ENCODE measurements around the gene GPANK1.

DNA sequence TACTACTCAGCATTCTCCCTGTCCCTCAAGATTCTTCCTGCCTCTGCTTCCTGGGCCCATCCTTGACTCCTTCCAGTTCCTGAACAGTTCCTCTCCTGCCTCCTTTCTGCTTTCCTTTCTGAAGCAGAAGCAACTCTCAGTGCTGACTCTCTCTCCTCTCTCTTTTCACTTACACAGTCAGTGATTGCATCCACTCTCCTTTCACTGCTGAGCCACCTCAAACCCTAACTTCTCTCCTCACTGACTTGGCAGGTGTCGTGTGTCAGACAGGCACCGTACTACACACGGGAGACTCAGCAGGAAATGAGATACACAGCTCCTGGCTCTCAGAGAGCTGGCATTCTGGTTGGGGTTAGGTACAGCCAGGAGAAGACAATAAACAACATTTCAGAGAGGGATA is 32.8 kb upstream of the GPANK1 start:
- TF ChIP-seq TAF1 (IDR thresholded peaks at IDR 0.05; ENCODE audit: low read depth, low read length) (no peak), POLR2A (IDR thresholded peaks at IDR 0.05; ENCODE audit: low read depth, low read length) (no peak), POLR2AphosphoS5 (IDR thresholded peaks at IDR 0.05; ENCODE audit: low read depth, low read length) (no peak), PAX5 (IDR thresholded peaks at IDR 0.05; ENCODE audit: insufficient read depth, low read length, severe bottlenecking) (no peak), POU2F2 (IDR thresholded peaks at IDR 0.05; ENCODE audit: low read depth, low read length) (no peak)
